ENCODE measurements around the gene ABCB11. TPM values are rescaled to one million over a fixed set of nuclear protein-coding genes. Genes with fewer than 3 reads are reported as not detected.

The ABCB11 gene
- total RNA-seq, 1 experiment from 2014 or later, result 0.12 TPM

DNA sequence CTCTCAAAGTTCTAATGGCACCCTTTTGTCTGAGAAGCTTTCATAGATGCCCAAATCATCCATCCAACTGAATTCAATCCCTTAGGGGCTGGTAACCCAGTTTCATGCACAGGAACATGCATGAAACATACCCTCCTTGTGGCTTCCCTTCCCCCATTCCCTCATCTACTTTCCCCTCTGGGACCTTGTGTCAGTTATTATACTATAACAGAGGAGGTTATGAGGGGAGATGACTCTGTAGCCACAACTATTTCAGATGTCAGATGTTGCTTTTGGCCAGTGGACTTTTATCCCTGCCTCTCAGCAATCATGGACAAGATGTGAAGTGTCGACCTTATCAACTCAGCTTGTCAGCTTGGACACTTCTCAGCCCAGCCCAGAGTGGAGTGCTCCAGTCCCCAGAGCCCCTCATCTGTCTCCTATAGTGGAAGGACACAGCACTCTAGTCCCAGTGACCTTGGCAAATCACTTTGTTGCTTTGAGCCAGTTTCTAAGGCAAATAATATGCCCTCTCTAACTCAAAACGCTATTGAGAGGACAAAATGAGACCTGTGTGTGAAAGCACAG is 46.6 kb upstream of the ABCB11 start:
- DNase-seq (ENCODE audit: low read depth, low spot score) (no peak), ATAC-seq (no peak)
- H3K9me2 ChIP-seq (ENCODE audit: insufficient read depth), result no peaks in the 10 kb centered on the region; the same call in 1 of the 2 replicates
- no peaks in the 10 kb centered on the region for H3K79me2 ChIP-seq (ENCODE audit: insufficient read depth, low read length)
- TF ChIP-seq, protein P1, sequence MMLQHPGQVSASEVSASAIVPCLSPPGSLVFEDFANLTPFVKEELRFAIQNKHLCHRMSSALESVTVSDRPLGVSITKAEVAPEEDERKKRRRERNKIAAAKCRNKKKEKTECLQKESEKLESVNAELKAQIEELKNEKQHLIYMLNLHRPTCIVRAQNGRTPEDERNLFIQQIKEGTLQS (IDR thresholded peaks at IDR 0.05), result no peak
- TF ChIP-seq REST (IDR thresholded peaks at IDR 0.05; ENCODE audit: low read depth), result no peak
- TF ChIP-seq JUND (IDR thresholded peaks at IDR 0.05), result no peak
- no peak overlapping the region for H3K27ac ChIP-seq (ENCODE audit: low read depth, low read length)
- no peaks in the 10 kb centered on the region for H3K9me3 ChIP-seq (ENCODE audit: control insufficient read depth in 1 of 2, insufficient read depth in 1 of 2, low read depth in 1 of 2, low read length in 2 of 2)
- BruUV-seq (replicated peaks), result no TSS peak
- H3K4me2 ChIP-seq (ENCODE audit: low read length), result no peak overlapping the region
- H3K36me3 ChIP-seq (ENCODE audit: control insufficient read depth in 1 of 2, insufficient read depth in 2 of 2, low read length in 2 of 2), result no peaks in the 10 kb centered on the region
- no peak overlapping the region for H3K9ac ChIP-seq (ENCODE audit: low read length)
- CTCF ChIA-PET, result no interaction called here
- POLR2A ChIA-PET, result no interaction called here
- RAD21 ChIA-PET (ENCODE audit: low non-redundant PET in 1 of 2, low total read pairs in 2 of 2, uncharacterized antibody in 2 of 2, unreplicated experiment in 2 of 2), result no interaction called here
- H2AFZ ChIP-seq (ENCODE audit: low read depth, low read length, poor library complexity, severe bottlenecking), result no peak overlapping the region
- no peaks in the 10 kb centered on the region for H4K20me1 ChIP-seq (ENCODE audit: insufficient read depth)
- no peaks in the 10 kb centered on the region for H3K4me1 ChIP-seq (ENCODE audit: control insufficient read depth in 1 of 2, insufficient read depth in 2 of 2, low read length in 2 of 2)
- no peaks in the 10 kb centered on the region for H3K27me3 ChIP-seq (ENCODE audit: insufficient read depth, low read length)
- intact Hi-C loops (cut with micrococcal nuclease), result no loop called here
- no peak overlapping the region for H3K4me3 ChIP-seq (replicated peaks in 1 of 2; ENCODE audit: low read depth in 1 of 2, low read length in 2 of 2)

- intact Hi-C loops (cut with micrococcal nuclease), result no loop called here
- ATAC-seq, result no peak
- TF ChIP-seq FOSL1 (IDR thresholded peaks at IDR 0.05; ENCODE audit: low read depth) (no peak), POLR2A (IDR thresholded peaks at IDR 0.05; ENCODE audit: borderline replicate concordance, extremely low read depth, insufficient read depth, insufficient read length) (no peak), ELF1 (IDR thresholded peaks at IDR 0.05; ENCODE audit: borderline replicate concordance, low read depth) (no peak)
- RAD21 ChIA-PET (ENCODE audit: low non-redundant PET in 1 of 2, low total read pairs in 2 of 2, uncharacterized antibody in 2 of 2, unreplicated experiment in 2 of 2), result no interaction called here
- Histone ChIP-seq H3K4me3 (replicated peaks in 1 of 2; ENCODE audit: low read depth in 1 of 2, low read length in 2 of 2) (no peak overlapping the region), H3K9me2 (ENCODE audit: insufficient read depth) (no peaks in the 10 kb centered on the region; the same call in 1 of the 2 replicates), H3K4me2 (ENCODE audit: low read length) (no peak overlapping the region), H4K20me1 (ENCODE audit: insufficient read depth) (no peaks in the 10 kb centered on the region), H3K9me3 (ENCODE audit: control insufficient read depth in 1 of 2, insufficient read depth in 1 of 2, low read depth in 1 of 2, low read length in 2 of 2) (no peaks in the 10 kb centered on the region), H3K9ac (ENCODE audit: low read length) (no peak overlapping the region), H3K27me3 (ENCODE audit: insufficient read depth, low read length) (no peaks in the 10 kb centered on the region), H3K27ac (ENCODE audit: low read depth, low read length) (no peak overlapping the region), H3K36me3 (ENCODE audit: control insufficient read depth in 1 of 2, insufficient read depth in 2 of 2, low read length in 2 of 2) (no peaks in the 10 kb centered on the region), H3K4me1 (ENCODE audit: control insufficient read depth in 1 of 2, insufficient read depth in 2 of 2, low read length in 2 of 2) (peaks cover 3 to 10% of the 10 kb centered on the region in 2 experiments; a peak in 3 of 4 replicates), H2AFZ (ENCODE audit: low read depth, low read length, poor library complexity, severe bottlenecking) (no peak overlapping the region), H3K79me2 (ENCODE audit: insufficient read depth, low read length) (no peaks in the 10 kb centered on the region)
- no TSS peak for BruUV-seq (replicated peaks)
- CTCF ChIA-PET, result no interaction called here
- POLR2A ChIA-PET, result no interaction called here
- DNase-seq (ENCODE audit: low read depth, low spot score), result no peak
Observed at GRCh38 chr2:169073963-169074751, 43.0 kb upstream of the ABCB11 start.

Data from HCT116 (cell line).